ENCODE results near the gene SULF2.
"Not testable (repeated sequence)": the region's sequence is repeated elsewhere in the genome, so short reads cannot be mapped to it uniquely, and the experiment has no call there.

The SULF2 gene

GRCh38 chr20:47804972-47805371 is 19.7 kb upstream of the SULF2 start:
- not testable (repeated sequence) for DNase-seq (ENCODE audit: low read depth)

DNA sequence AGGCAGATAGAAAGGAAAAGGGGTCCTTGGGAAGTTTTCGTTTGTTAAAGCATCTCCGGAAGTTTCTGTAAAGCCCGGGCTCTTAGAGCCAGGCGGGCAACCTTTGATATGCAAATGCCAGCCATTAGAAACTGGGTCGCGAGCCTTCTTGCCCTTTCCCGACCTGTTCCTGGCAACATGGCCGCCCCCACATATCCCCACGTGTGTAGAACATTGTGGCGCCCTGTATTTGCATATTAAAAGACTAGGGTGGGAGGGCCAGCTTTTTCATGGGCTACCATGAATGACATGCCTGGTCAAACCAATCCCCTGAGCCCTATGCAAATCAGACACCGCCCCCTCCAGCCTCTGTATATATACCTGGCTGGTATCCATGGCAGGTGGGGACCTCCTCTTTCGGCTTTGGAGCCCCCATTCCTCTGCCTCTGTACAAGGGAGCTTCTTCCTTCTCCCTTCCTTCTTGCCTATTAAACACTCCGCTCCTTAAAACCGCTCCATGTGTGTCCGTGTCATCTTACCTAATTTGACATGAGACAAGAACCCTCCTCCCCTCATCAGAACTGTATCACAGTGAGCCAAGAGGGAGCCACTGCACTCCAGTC is 19.0 kb upstream of the SULF2 start:
- DNase-seq (ENCODE audit: low read depth), result not testable (repeated sequence)

DNA sequence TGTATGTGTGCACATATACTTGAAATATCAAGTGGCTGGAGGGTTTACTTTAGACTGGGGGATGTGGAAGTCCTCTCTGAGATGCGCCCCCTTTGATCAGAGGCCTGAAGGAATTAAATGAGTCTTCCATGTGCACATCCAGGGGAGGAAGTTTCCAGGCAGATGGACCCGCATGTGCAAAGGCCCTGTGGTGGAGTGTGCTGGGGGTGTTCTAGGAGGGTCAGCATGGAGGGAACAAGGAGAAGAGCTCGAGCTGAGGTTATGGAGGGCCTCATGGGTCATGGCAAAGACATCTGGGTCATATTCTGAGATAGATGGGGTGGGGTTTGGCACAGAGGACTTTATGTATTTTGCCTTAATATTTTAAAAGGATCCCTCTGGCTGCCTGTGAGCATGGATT is 17.7 kb upstream of the SULF2 start:
- DNase-seq (ENCODE audit: low read depth), result no peak

- no peak for DNase-seq (ENCODE audit: low read depth)
Measured at GRCh38 chr20:47802226-47802920, 17.1 kb upstream of the SULF2 start.

- no peak for DNase-seq (ENCODE audit: low read depth)
Measured at GRCh38 chr20:47801759-47802158, 16.5 kb upstream of the SULF2 start.

DNA sequence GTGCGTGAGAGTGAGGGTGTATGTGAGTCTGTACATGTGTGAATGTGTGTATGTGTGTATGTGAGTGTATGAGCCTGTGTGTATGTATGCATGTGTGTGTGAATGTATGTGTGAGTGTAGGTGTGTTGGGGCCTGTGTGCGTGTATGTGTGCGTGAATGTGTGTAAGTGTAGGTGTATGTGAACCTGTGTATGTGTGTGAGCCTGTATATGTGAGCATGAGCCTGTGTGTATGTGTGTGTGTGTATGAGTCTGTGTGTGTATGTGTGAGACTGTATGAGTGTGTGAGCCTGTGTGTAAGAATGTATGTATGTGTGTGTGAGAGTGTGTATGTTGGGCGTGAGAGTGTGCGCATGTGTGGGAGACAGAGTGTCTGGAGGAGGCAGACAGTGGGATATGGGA is 15.8 kb upstream of the SULF2 start:
- no peak for DNase-seq (ENCODE audit: low read depth)

- DNase-seq (ENCODE audit: low read depth), result no peak
Measured at GRCh38 chr20:47800623-47801022, 15.3 kb upstream of the SULF2 start.

DNA sequence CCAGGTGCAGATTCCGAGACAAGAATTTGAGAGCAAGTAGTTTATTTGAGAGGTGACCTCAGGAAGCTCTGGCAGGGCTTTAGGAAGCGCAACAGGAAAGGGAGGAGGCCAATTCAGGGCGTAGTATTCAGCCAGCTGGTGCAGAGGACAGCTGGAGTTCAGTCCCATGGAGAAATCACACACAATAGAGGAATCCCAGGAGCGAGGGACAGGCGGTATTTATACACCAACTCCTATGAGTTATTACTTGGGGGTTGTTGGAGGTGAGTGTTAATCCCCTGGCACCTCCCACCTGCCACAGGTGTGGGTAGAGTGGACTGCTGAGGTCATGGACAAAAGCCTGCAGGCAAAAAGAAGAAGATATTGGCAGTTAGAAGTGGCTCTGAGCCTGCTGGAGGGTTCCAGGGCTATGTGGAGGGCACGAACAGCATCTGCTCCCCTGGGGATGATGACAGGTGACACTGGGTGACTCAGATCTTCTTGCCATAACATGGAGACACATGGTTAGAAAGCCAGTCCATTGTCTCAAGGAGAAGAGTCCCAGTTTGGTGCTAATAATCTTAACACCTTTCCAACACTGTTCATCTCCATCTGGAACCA is 13.9 kb upstream of the SULF2 start:
- DNase-seq (ENCODE audit: low read depth), result no peak

DNA sequence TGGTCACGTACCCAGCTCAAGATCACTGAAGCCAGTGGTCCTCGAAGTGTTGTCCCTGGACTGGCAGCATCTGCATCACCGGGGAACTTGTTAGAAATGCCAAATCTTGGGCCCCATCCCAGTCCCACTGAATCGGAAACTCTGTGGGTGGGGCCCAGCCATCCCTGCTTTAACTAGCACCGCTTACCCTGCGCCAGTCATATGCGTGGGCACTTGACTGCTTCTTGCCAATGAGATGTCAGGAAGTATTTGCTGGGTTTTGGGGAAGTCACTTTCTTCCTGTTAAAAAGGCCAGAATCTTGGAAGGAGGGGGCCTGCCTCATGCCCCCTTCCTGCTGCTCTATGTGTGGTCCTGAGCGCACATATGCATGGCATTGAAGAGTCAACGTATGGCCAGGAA is 11.7 kb upstream of the SULF2 start:
- DNase-seq (ENCODE audit: low read depth), result no peak

- DNase-seq (ENCODE audit: low read depth), result no peak
Measured at GRCh38 chr20:47795214-47795907, 10.1 kb upstream of the SULF2 start.

- DNase-seq (ENCODE audit: low read depth), result not testable (repeated sequence)
Measured at GRCh38 chr20:47794264-47794663, 9.0 kb upstream of the SULF2 start.

- no peak for DNase-seq (ENCODE audit: low read depth)
Measured at GRCh38 chr20:47792021-47792618, 6.8 kb upstream of the SULF2 start.

GRCh38 chr20:47791084-47791599 is 5.9 kb upstream of the SULF2 start:
- no peak for DNase-seq (ENCODE audit: low read depth)

DNA sequence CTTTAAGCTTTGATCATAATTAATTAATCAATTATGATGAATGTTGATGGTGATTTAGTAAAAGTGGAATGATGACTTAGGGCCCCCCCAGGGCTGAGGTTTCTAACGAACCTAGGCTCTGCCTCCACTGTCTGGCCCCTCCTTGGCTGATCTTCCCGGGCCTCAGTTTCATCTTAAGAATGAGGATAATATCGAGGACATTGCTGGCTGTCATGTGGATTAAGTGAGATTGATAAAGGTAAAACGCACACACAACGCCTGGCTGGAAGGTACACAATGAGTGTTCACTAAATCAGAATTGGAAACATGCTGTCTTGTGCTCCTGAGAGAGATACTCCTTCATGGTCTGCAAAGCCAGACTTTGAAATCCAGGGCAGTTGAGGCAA is 5.3 kb upstream of the SULF2 start:
- DNase-seq (ENCODE audit: low read depth), result no peak

DNA sequence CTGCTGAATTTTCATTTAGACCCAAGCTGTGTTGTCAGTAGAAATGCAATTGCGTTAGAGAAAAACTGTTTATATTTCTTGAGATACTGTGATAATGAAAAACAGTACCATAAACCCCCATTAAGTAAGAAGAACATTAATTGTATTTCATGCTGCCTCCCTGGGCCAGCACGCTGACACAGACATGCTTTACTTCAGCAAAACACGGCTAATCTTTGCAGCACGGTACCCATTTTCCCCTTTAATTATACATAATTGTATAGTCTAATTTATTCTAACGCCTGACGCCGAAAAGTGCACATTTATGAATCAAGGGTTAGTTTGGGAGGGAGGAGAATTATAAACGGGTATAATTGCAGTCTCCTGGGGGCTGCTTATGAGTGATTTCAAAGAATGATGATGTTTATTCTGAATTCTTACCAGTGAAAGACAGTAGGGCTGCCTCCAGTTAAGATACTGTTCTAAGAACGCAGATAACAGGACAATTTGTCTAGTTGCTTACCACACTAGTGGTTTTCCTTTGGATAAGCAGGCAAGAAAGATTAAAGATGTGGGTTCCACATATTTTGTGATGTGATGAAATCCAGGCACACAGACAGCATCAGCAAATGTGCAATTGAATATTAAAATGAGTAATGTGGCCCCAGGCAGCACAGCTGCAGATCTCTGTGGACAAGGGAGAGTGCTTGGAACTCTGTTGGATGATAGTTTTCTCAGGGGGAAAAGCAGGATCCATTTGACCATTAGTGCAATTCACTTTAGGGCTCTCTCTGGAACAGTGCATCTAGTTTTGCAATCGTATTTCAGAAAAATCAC is 4.7 kb upstream of the SULF2 start:
- DNase-seq (ENCODE audit: low read depth), result no peak

- no peak for DNase-seq (ENCODE audit: low read depth)
Measured at GRCh38 chr20:47789081-47789763, 3.9 kb upstream of the SULF2 start.

- DNase-seq (ENCODE audit: low read depth), result no peak
Measured at GRCh38 chr20:47788741-47789080, 3.4 kb upstream of the SULF2 start.

DNA sequence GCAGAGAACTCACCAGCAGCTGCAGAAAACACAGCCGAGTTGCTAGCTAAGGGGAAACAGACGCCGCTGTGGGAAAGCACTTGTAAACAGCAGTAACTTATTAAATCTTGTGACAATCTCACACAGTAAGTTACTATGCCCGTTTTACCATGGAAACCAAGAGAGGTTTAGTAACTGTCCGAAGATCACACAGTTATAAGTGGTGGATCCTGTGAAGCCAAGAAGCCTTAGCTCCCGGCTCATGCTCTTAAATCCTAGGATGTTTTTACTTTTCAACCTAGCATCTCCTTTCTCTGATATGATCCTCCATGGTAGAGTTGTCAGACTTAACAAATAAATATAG is 1.5 kb upstream of the SULF2 start:
- no peak for DNase-seq (ENCODE audit: low read depth)

DNA sequence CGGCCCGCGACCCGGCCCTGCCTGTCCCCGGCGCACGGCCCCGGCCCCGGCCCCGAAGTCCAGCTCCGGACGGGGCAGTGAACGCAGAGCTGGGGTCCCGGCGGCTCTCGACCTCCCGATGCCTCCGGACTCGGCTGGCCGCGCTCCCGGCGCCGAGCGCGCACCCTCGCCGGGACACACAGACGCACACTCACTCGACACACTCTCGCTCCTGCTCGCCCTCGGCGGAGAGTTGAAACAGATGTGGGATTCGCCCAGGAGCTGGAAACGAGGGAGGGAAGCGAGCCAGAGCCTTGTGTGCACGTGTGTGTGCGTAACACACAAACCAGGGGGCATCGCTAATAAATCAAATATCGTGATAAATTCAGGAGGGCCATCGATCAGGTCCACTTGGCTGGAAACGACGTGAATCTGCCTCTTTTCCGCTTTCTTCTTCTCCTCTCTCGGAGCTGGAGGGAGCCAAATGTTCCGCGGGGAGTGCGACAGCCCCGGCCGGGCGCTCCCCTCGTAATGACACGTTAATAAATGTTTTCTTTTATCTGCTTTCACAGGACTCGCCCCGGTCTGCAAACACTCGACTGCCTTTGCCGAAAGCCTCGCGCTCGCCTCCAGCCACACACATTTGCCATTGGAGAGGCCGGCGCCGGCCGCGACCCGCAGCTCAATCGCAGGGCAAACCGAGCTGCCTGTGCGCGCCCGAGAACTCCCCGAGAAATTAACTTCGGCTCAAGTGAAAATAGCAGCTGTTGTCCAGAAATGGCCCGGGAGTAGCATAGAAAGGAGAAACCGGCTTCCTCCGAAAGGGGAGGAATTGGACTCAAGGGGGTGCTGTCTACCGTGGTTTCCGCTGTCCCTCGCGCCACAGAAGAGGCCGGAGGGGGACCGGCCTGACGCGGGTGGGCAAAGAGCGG is 828 bp upstream of the SULF2 start:
- DNase-seq (ENCODE audit: low read depth), result no peak

All from stimulated activated CD4-positive, alpha-beta T cell treated with anti-CD3 and anti-CD28 coated beads, Interleukin-2, amount 100 ng/mL, for 4 hours (primary cell).